RKO (cell line): ENCODE measurements around the gene GID4.
"Not testable (repeated sequence)": the region's sequence is repeated elsewhere in the genome, so short reads cannot be mapped to it uniquely, and the experiment has no call there.

Experiments
- DNase-seq: peaks from one replicate; pipeline ENCODE4 v3.0.0-alpha.2; 2016; ENCODE audit warnings: low spot score

GID4 gene

GRCh38 chr17:18038861-18039534 lies at the start of gene GID4, which contains the start of gene ATPAF2:
GID4 (plus strand) TSS chr17:18039408; CDS start chr17:18039465, 57 bp downstream.
ATPAF2 (minus strand) TSS chr17:18039168; CDS start chr17:18039013, 155 bp downstream.
- peak; percentile 99 for DNase-seq

- no peak for DNase-seq
These were observed 49.6 kb upstream of the GID4 start for GRCh38 chr17:17989618-17990017.

- no peak for DNase-seq
These were observed 48.9 kb upstream of the GID4 start for GRCh38 chr17:17990282-17990681.

- DNase-seq = no peak
These were observed 45.8 kb upstream of the GID4 start for GRCh38 chr17:17993366-17993765.

- DNase-seq = no peak
These were observed 45.4 kb upstream of the GID4 start for GRCh38 chr17:17993852-17994251.

- no peak for DNase-seq
These were observed 44.7 kb upstream of the GID4 start for GRCh38 chr17:17994271-17995069.

- not testable (repeated sequence) for DNase-seq
These were observed 43.3 kb upstream of the GID4 start for GRCh38 chr17:17995887-17996286.

- DNase-seq = no peak
These were observed 40.3 kb upstream of the GID4 start for GRCh38 chr17:17998934-17999333.

GRCh38 chr17:17999364-18000029 lies 39.7 kb upstream of the GID4 start:
- DNase-seq = peak; percentile 12

GRCh38 chr17:18000030-18000408 lies 39.2 kb upstream of the GID4 start:
- no peak for DNase-seq

GRCh38 chr17:18002171-18002570 lies 37.0 kb upstream of the GID4 start:
- DNase-seq = no peak

- no peak for DNase-seq
These were observed 34.9 kb upstream of the GID4 start for GRCh38 chr17:18004345-18004744.

- DNase-seq = no peak
These were observed 34.3 kb upstream of the GID4 start for GRCh38 chr17:18004884-18005305.

GRCh38 chr17:18005496-18005895 lies 33.7 kb upstream of the GID4 start:
- DNase-seq = no peak

- no peak for DNase-seq
These were observed 32.5 kb upstream of the GID4 start for GRCh38 chr17:18006495-18007239.

GRCh38 chr17:18008496-18009268 lies 30.5 kb upstream of the GID4 start:
- DNase-seq = no peak

- DNase-seq = no peak
These were observed 29.4 kb upstream of the GID4 start for GRCh38 chr17:18009609-18010420.

GRCh38 chr17:18011286-18011685 lies 27.9 kb upstream of the GID4 start:
- DNase-seq = no peak

GRCh38 chr17:18014006-18014405 lies 25.2 kb upstream of the GID4 start:
- no peak for DNase-seq

- DNase-seq = no peak
These were observed 23.6 kb upstream of the GID4 start for GRCh38 chr17:18015593-18015992.
